HUDEP-2 (cell line): ENCODE data around the gene LDLRAD4.
A peak's percentile ranks its signal among the peaks of the same experiment; 100 is the strongest.

Source experiments
- DNase-seq, 76 experiments: peaks; one replicate each; lab custom pipeline; 2025; ENCODE audit not compliant: unreplicated experiment in 76 of 76; lab: John Stamatoyannopoulos, UW

Gene LDLRAD4

DNA sequence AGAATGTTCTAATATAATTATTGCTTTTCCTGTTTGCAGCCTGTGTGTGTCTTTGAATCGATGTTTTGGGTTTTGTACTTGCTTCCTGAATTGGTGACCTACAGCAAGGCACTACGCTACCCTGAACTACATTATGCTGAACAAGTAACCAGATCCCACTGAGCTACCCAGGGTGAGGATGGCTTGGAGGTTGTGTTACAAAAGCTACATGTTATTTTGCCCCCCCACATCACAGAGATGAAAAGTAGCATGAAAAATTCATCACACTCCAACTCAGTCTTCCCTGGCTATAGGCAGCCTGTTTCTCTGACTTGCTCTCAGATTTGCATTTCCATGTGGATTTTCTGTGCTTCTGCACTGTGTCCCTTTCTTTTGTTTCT is 162.1 kb downstream of the LDLRAD4 start:
- DNase-seq, result no peak

DNA sequence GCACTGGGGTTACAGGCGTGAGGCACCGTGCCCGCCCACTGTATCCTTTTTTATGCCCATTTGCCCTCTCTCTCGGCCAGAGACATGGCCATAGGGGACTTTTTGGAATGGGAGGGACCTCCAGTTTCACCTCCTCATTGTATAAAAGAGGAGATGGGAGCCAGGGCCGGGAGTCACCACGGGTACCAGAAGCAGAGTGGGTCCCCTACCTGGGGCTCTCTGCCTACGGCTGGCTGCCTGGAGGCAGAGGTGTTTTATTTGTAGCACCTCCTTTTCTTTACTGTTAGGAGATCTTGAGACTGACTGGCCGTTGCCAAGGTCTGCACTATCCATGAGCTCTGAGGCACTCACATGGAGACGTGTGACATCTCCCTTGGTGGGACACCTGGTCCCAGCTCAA is 162.8 kb downstream of the LDLRAD4 start:
- DNase-seq, result no peak

GRCh38 chr18:13381944-13382365 is 163.4 kb downstream of the LDLRAD4 start:
- DNase-seq, result no peak

DNA sequence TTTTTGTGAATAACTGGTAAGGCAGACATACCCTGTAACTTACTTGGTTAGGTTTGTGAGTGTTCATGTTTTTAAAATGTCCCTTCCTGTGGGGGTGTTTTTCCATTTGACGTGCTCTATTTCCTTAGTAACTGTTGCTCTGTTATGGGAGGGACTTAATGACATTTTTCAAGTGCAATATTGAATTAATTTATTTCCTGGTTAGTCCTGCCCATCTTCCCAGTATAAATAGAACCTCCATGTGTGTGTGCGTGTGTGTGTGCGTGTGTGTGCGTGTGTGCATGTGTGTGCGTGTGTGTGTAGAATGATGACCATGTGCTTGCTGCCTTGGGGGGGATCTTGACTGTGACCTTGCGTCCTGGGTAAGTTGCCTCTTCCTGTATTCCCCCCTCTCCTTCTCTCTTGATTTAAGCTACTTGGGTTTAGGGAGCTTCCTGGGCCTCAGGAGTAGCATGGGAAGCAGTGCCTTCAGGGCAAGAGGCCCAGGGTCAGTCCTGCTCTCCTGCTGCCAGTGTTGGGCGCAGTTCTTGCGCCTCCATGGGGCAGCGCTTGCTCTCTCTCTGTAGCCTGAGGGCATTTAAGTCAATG is 163.9 kb downstream of the LDLRAD4 start:
- no peak for DNase-seq

- no peak for DNase-seq
These were observed 164.6 kb downstream of the LDLRAD4 start for GRCh38 chr18:13382954-13383827.

DNA sequence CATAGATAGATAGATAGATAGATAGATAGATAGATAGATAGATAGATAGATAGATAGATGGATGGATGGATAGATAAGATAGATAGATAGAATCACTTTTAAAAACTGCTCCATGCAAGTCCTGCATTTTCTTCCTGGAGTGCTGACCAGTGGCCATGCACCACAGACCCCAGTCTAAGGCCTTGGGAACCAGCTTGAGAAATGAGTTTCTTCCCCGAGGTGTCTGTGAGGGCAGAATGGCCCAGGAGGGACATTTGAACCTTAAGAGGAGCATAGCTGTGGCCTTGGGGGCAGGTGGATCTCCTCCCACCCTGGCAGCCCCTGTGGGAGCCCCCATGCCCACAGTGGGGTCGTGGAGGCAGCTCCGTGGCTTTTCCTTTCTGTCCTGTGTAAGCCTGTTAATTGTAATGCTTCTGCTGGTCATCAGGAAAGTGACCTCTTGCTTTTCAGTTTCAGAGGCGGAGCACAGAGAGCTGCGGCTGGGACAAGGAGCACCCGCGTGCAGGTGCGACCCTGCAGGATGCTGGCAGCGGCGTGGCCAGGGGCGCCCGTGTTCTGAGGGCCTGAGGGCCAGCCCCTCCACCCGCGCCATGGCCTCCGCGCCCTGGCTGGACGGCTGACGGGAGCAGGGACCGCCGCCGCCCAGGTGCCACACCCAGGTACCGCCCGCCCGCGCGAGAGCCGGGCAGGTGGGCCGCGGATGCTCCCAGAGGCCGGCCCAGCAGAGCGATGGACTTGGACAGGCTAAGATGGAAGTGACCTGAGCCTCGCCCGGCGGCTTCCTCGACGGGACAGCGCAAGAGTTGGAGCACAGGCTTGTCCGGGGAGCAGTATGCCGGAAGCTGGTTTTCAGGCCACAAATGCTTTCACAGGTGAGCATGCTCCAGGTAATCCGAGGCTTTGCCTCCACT is 168.6 kb downstream of the LDLRAD4 start:
- no peak for DNase-seq

DNA sequence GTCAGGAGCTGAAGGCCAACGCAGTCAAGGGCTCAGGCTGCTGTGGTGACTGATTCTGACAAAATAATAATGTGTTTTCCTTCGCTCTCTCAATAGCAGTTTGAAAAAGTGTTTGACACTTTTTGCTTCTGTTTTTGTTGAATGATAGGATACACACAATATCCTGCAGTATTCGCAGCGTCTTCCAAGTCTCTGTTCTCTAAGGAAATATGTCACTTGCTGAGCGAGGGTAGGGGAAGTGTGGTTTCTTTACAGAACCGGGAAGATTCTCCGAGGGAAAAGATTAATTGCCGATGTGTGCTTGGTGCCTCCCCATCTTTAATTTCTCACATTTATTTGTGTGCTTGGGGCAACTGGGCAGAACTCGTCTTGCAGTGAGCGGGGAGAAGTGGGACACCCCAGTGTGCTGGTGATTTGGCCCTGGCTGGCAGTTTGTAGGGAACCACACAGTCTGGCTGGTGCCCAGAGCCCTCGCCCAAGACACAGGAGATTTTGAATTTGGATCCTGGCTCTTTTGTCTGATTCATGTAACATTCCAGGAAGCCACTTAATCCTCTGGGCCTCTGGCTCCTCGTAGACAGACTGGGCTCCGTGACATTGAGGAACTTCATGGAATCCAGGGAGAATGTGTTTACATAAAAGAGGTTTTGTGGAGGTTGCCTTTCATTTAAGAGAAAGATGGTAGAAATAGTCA is 169.4 kb downstream of the LDLRAD4 start:
- no peak for DNase-seq

DNA sequence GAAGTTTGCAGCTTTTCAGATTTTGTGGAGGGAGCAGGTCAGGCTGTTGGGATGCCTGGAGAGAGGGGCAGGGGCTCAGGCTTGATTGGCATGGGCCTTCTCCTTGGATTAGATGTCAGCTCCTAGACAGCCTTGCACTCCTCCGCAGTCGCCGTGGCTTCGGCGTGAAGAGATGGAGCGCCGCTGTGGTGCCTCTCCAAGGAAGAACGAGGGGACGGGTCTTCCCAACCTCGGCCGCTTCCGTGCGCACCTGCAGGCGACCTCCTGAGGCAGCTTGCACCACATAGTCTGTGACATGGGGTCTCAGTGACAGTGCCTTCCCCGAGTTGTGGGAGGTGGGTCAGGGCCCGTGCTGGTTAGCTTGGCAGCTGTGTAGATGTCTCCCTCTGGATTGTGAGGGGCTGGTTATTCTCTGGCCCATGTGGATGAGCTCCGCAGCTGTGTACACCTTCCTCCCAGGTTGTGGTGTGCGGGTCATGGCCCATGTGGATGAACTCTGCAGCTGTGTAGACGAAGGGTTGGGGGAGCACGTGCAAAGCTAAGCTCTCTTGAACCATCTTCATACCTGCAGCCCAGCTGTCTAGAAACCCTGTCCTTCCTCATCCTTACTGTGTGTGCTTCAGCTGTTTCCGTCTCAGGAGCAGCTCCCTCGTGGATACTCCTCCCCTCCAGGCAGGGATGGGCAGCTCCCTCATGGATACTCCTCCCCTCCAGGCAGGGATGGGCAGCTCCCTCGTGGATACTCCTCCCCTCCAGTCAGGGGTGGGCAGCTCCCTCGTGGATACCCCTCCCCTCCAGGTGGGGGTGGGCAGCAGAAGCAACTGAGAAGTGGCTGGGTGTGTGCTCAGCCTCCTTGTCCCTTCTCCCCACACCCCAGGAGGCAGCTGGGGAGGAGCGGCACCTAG is 170.3 kb downstream of the LDLRAD4 start:
- DNase-seq, result no peak

DNA sequence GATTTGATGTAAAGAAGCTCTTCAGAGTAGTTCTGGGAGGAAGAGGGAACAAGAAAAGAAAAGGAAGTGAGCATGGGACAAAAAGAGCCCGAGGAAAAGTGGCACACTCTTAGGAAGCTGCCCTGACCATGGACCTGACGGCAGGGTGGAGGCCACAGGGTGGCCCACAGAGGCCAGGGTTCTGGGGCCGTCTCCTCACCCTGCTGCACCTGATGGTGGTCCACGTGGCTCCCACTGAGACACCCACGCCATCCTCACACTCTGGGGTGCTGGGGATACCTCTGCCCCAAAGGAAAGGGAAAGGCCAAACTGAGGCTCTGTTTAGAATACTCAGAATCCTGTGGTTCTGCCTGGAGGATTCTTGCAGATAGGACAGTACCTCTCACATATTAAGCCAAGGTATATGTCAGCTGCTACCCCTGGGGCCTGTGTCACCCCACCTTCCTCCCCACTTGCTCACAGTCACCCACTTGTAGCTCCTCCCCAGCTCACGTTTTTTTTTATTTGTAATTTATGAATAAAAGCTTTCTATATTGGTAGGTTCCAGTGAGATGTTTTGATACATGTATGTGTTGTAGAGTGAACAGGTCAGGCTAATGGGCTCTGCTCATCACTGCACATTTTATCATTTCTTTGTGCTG is 171.1 kb downstream of the LDLRAD4 start:
- no peak for DNase-seq

DNA sequence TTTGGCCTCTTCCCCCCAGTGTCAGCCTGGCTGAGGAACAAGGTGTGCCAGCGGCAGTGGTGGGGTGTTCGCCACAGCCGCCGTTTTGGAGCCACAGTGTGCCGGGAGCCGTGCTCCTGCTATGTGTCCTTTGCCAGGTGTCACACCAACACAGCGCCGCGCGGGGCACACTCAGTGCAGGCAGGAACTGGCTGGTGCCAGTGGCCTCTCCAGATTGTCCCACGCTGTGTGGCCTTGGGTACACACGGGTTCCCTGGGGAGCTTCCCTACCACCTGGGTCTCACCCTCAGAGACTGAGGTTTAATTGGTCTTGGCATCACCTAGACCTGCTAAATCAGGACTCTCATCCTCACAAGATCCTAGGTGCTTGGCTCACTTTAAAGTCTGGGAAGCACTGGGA is 171.6 kb downstream of the LDLRAD4 start:
- DNase-seq, result no peak

- DNase-seq, result no peak
These were observed 172.2 kb downstream of the LDLRAD4 start for GRCh38 chr18:13390711-13391110.

- no peak for DNase-seq
These were observed 173.6 kb downstream of the LDLRAD4 start for GRCh38 chr18:13392029-13392750.

- no peak for DNase-seq
These were observed 174.3 kb downstream of the LDLRAD4 start for GRCh38 chr18:13392899-13393298.

DNA sequence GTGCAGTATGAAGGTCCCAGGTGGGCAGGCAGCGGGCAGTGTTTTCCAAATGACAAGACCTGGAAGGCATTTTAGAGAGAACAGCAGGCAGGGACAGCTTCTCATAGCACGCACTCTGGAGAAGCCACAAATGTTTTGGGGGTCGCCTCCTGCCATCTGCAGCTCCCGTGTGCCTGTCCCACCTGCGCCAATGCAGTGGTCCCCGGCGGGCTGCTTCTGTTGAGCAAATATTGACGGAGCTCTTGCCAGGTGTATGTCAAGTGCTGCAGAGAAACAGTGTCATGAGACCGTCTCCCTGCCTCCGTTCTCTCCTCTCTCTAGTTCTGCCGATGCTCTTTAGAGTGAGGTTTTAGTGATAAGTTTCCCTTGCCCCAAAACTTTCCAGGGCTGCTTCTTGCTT is 174.8 kb downstream of the LDLRAD4 start:
- DNase-seq, result no peak

GRCh38 chr18:13394801-13395200 is 176.2 kb downstream of the LDLRAD4 start:
- DNase-seq, result peak in 12 of 76 experiments; percentile 1 to 40 (median 10)

GRCh38 chr18:13395577-13395976 is 177.0 kb downstream of the LDLRAD4 start:
- DNase-seq, result peak in 1 of 76 experiments; percentile 0

GRCh38 chr18:13397504-13398163 is 179.1 kb downstream of the LDLRAD4 start:
- no peak for DNase-seq

GRCh38 chr18:13398631-13399030 is 180.1 kb downstream of the LDLRAD4 start:
- DNase-seq, result no peak
